B cell (primary cell): Measurements from ENCODE around the gene ZNF609. TPM values are rescaled to one million over a fixed set of nuclear protein-coding genes. Genes with fewer than 3 reads are reported as not detected.

Experiments
- ATAC-seq: fragments of 200-7000 bp; cut with Tn5 transposase; one replicate; pipeline ENCODE4 v1.10.0; 2021; ENCODE audit warnings: low read depth, mild to moderate bottlenecking, moderate number of reproducible peaks, moderate library complexity
- CTCF ChIA-PET: fragments of 350-600 bp; sonication (Branson Sonifier 250); formaldehyde crosslinking; loops from one replicate; lab custom pipeline; 2021; ENCODE audit warnings: antibody characterized with exemption, inconsistent platforms; lab: Charles Lee
- POLR2A ChIA-PET: fragments of 350-600 bp; sonication (Branson Sonifier 250); formaldehyde crosslinking; loops from one replicate; lab custom pipeline; 2021; ENCODE audit warnings: antibody characterized with exemption; lab: Charles Lee
- DNase-seq: peaks from one replicate; pipeline ENCODE4 v3.0.0; 2013
- H2AFZ ChIP-seq: 2 replicates; pipeline ENCODE4 v1.6.1; 2012; ENCODE audit warnings: mild to moderate bottlenecking, low read depth, low read length; ENCODE audit not compliant: insufficient read depth, poor library complexity, severe bottlenecking
- H3K27ac ChIP-seq, 2 donors: 1 replicate in 1 of 2; 2 replicates in 1 of 2; pipeline ENCODE4 v1.5.1; 2012 to 2013; ENCODE audit warnings: low read length in 2 of 2, mild to moderate bottlenecking in 2 of 2, moderate library complexity in 1 of 2
- H3K27me3 ChIP-seq, 4 experiments: fragments of 200-600 bp in 1 of 4; sonication (generic) in 1 of 4; replicated peaks in 1 of 4; 1 replicate in 2 of 4; 2 replicates in 2 of 4; pipeline versions ENCODE4 v1.6.1 to v1.7.0; 2013 to 2016; ENCODE audit warnings: low read length in 3 of 4, mild to moderate bottlenecking in 2 of 4, mixed read lengths in 1 of 4, moderate library complexity in 1 of 4; ENCODE audit not compliant: insufficient read depth in 4 of 4, control insufficient read depth in 3 of 4; ENCODE audit errors: control extremely low read depth in 1 of 4
- H3K36me3 ChIP-seq, 2 experiments: replicated peaks in 1 of 2; 1 replicate in 1 of 2; 2 replicates in 1 of 2; pipeline versions ENCODE4 v1.6.1 to v1.7.1; 2013; ENCODE audit warnings: low read length in 1 of 2; ENCODE audit not compliant: insufficient read depth in 2 of 2, control insufficient read depth in 1 of 2; ENCODE audit errors: control extremely low read depth in 1 of 2, extremely low read depth in 1 of 2
- H3K4me1 ChIP-seq, 2 donors: fragments of 200-600 bp in 1 of 2; sonication (generic) in 1 of 2; 1 replicate in 1 of 2; 2 replicates in 1 of 2; pipeline versions ENCODE4 v1.5.1 to v1.6.1; 2013 to 2017; ENCODE audit warnings: low read length in 2 of 2; ENCODE audit not compliant: control insufficient read depth in 2 of 2, insufficient read depth in 2 of 2
- H3K4me2 ChIP-seq: replicated peaks from 2 replicates; pipeline ENCODE3; 2012; ENCODE audit warnings: mild to moderate bottlenecking, low read depth, low read length; ENCODE audit not compliant: poor library complexity, severe bottlenecking
- H3K4me3 ChIP-seq, 5 experiments: fragments of 200-600 bp in 1 of 5; sonication (generic) in 1 of 5; 1 replicate in 3 of 5; 2 replicates in 2 of 5; pipeline versions ENCODE4 v1.5.1 to v1.7.0; 2011 to 2016; ENCODE audit warnings: low read length in 4 of 5, mild to moderate bottlenecking in 4 of 5, low read depth in 2 of 5, control low read depth in 1 of 5, moderate library complexity in 1 of 5; ENCODE audit not compliant: insufficient read depth in 1 of 5; ENCODE audit errors: control extremely low read depth in 1 of 5, extremely low read depth in 1 of 5
- H3K79me2 ChIP-seq: fragments of 200-600 bp; sonication (generic); one replicate; pipeline ENCODE4 v1.6.0; 2016; ENCODE audit warnings: low read length; ENCODE audit not compliant: control insufficient read depth, insufficient read depth
- H3K9ac ChIP-seq: fragments of 200-600 bp; sonication (generic); 2 replicates; pipeline ENCODE4 v1.6.1; 2017; ENCODE audit warnings: mild to moderate bottlenecking, low read length, moderate library complexity
- H3K9me3 ChIP-seq, 3 donors: one replicate each; pipeline versions ENCODE4 v1.6.1 to v1.7.1; 2013; ENCODE audit warnings: low read length in 2 of 3; ENCODE audit not compliant: control insufficient read depth in 2 of 3, insufficient read depth in 1 of 3; ENCODE audit errors: control extremely low read depth in 1 of 3
- H4K20me1 ChIP-seq: 2 replicates; pipeline ENCODE4 v1.6.0; 2012; ENCODE audit warnings: mild to moderate bottlenecking, low read length; ENCODE audit not compliant: insufficient read depth, control insufficient read depth, poor library complexity, severe bottlenecking
- H3K27ac Mint-ChIP-seq: one replicate; pipeline ENCODE4 v1.8.0; 2021; ENCODE audit warnings: mixed read lengths
- H3K27me3 Mint-ChIP-seq: one replicate; pipeline ENCODE4 v1.8.0; 2021; ENCODE audit warnings: mixed read lengths
- H3K4me1 Mint-ChIP-seq: one replicate; pipeline ENCODE4 v1.8.0; 2021; ENCODE audit warnings: mixed read lengths
- H3K4me3 Mint-ChIP-seq: one replicate; pipeline ENCODE4 v1.8.0; 2021; ENCODE audit warnings: mixed read lengths
- H3K9me3 Mint-ChIP-seq: one replicate; pipeline ENCODE4 v1.8.0; 2022; ENCODE audit warnings: mixed read lengths; ENCODE audit not compliant: insufficient read depth
- CTCF ChIP-seq: fragments of 200-600 bp; IDR thresholded peaks from one replicate; pipeline ENCODE4 v1.8.0; 2022; ENCODE audit warnings: antibody characterized with exemption, mild to moderate bottlenecking
- EZH2 ChIP-seq: IDR thresholded peaks from 2 replicates; pipeline ENCODE4 v1.6.1; 2012; ENCODE audit warnings: borderline replicate concordance, low read depth, mild to moderate bottlenecking, moderate library complexity, low read length; ENCODE audit not compliant: insufficient read depth, poor library complexity, severe bottlenecking
- WGBS: methylation state at CpG from one replicate; pipeline ENCODE4 v1.1.5; 2013; ENCODE audit warnings: missing lambda C conversion rate; ENCODE audit not compliant: insufficient coverage; 5-methylcytosine and 5-hydroxymethylcytosine counted together
- intact Hi-C: fragments of 100-400 bp; cut with micrococcal nuclease; formaldehyde crosslinking; loops from one replicate; pipeline ENCODE4 v1.10.0; 2022
- polyA plus RNA-seq: library from polyadenylated mRNA; depleted of rRNA; stranded (reverse); fragments of >200 nt; gene quantifications from 2 replicates; pipeline ENCODE4 v1.2.3, GENCODE V29; 2012
- total RNA-seq, 2 donors: library from RNA; stranded (reverse); fragments of 120-200 nt in 1 of 2; gene quantifications; 1 replicate in 1 of 2; 2 replicates in 1 of 2; pipeline versions ENCODE4 v1.2.3 to v1.2.4, GENCODE V29; 2013 to 2022

The ZNF609 gene
- total and polyA plus RNA-seq, 2 donors (not counting 1 experiment from before 2014, with no cell fraction given): 5.8 to 32.9 TPM

GRCh38 chr15:64423970-64424369, 36.4 kb upstream of the ZNF609 start:
- peak overlapping the region; percentile 37 for H3K4me3 Mint-ChIP-seq
- Histone ChIP-seq H3K79me2 (no peaks in the 10 kb centered on the region), H3K4me3 (no peak overlapping the region), H3K27ac (no peak overlapping the region), H3K4me2 (peak overlapping the region; percentile 21), H4K20me1 (no peaks in the 10 kb centered on the region), H3K9me3 (no peaks in the 10 kb centered on the region), H3K9ac (peak overlapping the region; percentile 21), H3K4me1 (no peaks in the 10 kb centered on the region), H2AFZ (no peak overlapping the region), H3K36me3 (peaks cover 15 to 57% of the 10 kb centered on the region in 2 experiments), H3K27me3 (no peaks in the 10 kb centered on the region)
- TF ChIP-seq EZH2 (no peak), CTCF (no peak)
- intact Hi-C loops: no loop called here
- no peaks in the 10 kb centered on the region for H3K27me3 Mint-ChIP-seq
- H3K9me3 Mint-ChIP-seq: no peaks in the 10 kb centered on the region
- ChIA-PET CTCF (interaction anchor here (2.3 kb wide), 1 partner anchor 230 kb away, joined by 6 read pairs; no protein-coding TSS in a partner anchor), POLR2A (no interaction called here)
- peak; percentile 14 for DNase-seq
- peaks cover 9% of the 10 kb centered on the region for H3K4me1 Mint-ChIP-seq
- no CpG with 5 or more reads among the region's 6 CpGs for WGBS
- H3K27ac Mint-ChIP-seq: peak overlapping the region; percentile 20
- no peak for ATAC-seq

GRCh38 chr15:64425221-64425620, 35.2 kb upstream of the ZNF609 start:
- Histone ChIP-seq H3K27ac (no peak overlapping the region), H3K4me1 (no peaks in the 10 kb centered on the region), H3K4me2 (no peak overlapping the region), H3K4me3 (no peak overlapping the region), H3K79me2 (no peaks in the 10 kb centered on the region), H4K20me1 (no peaks in the 10 kb centered on the region), H3K36me3 (peaks cover 15 to 56% of the 10 kb centered on the region in 2 experiments), H2AFZ (no peak overlapping the region), H3K9me3 (no peaks in the 10 kb centered on the region), H3K27me3 (no peaks in the 10 kb centered on the region), H3K9ac (no peak overlapping the region)
- no peak for TF ChIP-seq CTCF
- ATAC-seq: no peak
- Mint-ChIP-seq H3K4me3 (no peak overlapping the region), H3K4me1 (peaks cover 9% of the 10 kb centered on the region), H3K27ac (peak overlapping the region; percentile 41), H3K27me3 (no peaks in the 10 kb centered on the region), H3K9me3 (no peaks in the 10 kb centered on the region)
- WGBS: no CpG with 5 or more reads among the region's 3 CpGs
- intact Hi-C loops: loop anchor here (5.0 kb wide), 1 partner anchor 227 kb away; no protein-coding TSS in a partner anchor
- DNase-seq: no peak
- ChIA-PET CTCF (interaction anchor here (1.5 to 4.8 kb wide), 3 partner anchors 226 to 302 kb away, joined by 6 to 30 read pairs (median 6); no protein-coding TSS in a partner anchor), POLR2A (no interaction called here)
